H54 (cell line): ENCODE results near the gene OR8G1.
"Not testable (repeated sequence)": the region's sequence is repeated elsewhere in the genome, so short reads cannot be mapped to it uniquely, and the experiment has no call there.

ENCODE experiments used
- DNase-seq: peaks from one replicate; pipeline ENCODE4 v3.0.0; 2011; ENCODE audit warnings: low spot score, mixed read lengths; ENCODE audit not compliant: insufficient read length
- FAIRE-seq: peaks from 3 replicates; lab custom pipeline; 2011; peaks lifted over from hg19 to GRCh38; lab: Jason Lieb, UNC
- POLR2A ChIP-seq: IDR thresholded peaks from 2 replicates; pipeline ENCODE4 v1.6.1; 2011; ENCODE audit warnings: low read depth, mild to moderate bottlenecking, low read length

Gene OR8G1

DNA sequence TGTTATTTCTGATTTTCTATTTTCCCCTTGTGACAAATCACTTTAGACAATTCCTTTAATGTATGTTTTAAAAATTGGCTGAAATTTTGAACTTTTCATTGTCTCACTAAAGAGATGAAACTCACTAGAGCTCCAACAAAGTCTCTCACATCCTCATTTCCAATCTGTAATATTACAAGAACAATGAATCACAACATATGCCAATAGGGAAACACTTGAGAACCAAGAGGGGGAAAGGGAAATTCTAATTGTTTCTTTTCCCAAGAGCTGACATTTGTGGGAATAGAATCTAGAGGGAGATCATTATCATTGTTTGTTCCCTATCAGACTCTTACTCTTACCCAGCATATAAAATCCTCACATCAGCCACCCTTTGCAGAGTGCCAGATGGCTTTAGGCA is 29.6 kb upstream of the OR8G1 start:
- no peak for DNase-seq
- no peak for TF ChIP-seq POLR2A

DNA sequence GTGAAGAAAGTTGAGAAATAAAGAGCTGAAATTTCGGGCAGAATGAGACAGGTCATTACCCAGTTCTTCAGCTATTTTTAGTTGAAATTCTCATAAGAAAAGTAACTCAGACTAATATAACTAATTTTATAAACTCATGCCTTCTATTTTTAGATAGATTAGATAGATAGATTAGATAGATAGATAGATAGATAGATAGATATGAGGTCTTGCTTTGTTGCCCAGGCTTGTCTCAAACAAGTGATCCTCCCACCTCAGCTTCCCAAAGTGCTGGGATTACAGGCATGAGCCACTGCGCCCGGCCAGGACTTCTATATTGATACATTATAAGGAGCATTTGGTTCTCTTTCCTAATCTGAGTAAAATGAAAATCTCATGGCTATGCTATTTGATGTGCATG is 26.9 kb upstream of the OR8G1 start:
- FAIRE-seq = no peak
- DNase-seq = no peak
- no peak for TF ChIP-seq POLR2A

More for the DNA sequence above, 29.6 kb upstream of the OR8G1 start:
- FAIRE-seq = no peak

DNA sequence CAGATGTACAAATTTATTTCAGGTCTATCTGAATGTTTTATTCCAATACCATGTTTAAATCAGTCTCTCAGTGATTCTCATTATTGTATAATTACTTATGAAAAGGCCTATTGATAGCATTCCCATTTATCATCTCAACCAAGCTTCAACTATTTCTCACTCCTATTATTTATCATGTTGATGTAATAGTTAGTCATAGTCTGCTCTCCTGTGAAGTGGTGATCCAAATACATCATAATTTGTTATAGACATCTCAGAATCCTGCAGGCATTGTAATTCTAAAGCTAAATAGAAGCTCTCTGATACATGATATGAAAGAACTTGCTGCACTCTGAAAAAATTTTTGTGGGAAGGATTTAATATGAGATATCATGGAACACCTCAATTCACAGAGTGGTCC is 21.8 kb upstream of the OR8G1 start:
- no peak for TF ChIP-seq POLR2A
- DNase-seq (no peak), FAIRE-seq (no peak)

DNA sequence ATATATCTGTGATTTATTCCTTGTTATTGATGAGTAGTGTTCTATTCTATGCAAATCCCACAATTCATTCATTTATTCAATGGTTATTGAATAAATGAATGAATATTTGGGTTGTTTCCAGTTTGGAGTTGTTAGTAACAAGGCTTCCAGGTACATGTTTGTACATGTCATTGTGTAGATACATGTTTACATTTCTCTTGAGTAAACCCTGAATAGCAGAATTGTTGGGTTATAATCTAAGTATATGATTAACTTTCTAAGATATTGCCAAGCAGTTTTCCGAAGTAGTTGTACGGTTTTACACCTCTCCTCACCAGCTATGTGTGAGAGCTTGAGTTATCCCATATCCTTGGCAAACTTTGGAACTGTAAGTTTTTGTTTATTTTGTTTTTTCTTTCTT is 18.5 kb upstream of the OR8G1 start:
- TF ChIP-seq POLR2A = no peak
- no peak for FAIRE-seq
- DNase-seq = no peak

DNA sequence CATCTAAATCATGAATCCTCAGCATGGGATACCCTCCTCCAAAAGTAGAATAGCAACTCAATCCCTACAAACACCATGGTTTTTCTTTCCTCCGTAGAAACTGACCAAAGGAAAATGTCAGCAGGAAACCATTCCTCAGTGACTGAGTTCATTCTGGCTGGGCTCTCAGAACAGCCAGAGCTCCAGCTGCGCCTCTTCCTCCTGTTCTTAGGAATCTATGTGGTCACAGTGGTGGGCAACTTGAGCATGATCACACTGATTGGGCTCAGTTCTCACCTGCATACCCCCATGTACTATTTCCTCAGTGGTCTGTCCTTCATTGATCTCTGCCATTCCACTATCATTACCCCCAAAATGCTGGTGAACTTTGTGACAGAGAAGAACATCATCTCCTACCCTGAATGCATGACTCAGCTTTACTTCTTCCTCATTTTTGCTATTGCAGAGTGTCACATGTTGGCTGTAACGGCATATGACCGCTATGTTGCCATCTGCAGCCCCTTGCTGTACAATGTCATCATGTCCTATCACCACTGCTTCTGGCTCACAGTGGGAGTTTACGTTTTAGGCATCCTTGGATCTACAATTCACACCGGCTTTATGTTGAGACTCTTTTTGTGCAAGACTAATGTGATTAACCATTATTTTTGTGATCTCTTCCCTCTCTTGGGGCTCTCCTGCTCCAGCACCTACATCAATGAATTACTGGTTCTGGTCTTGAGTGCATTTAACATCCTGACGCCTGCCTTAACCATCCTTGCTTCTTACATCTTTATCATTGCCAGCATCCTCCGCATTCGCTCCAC is 16.1 kb upstream of the OR8G1 start:
- FAIRE-seq, DNase-seq: not testable (repeated sequence)

DNA sequence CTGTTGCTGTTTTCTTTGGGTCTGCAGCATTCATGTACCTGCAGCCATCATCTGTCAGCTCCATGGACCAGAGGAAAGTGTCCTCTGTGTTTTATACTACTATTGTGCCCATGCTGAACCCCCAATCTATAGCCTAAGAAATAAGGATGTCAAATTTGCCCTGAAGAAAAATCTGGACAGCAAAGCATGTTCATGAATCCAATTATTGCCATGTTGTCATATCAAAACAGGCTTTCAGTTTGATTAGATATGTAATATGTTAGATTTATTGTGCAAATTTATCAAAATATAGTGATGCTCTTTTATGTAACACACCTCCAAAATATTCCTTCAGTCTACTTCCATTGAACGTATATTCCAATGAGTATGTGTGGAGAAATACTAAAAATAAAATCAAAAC is 15.4 kb upstream of the OR8G1 start:
- FAIRE-seq (no peak), DNase-seq (no peak)
- TF ChIP-seq POLR2A = no peak

DNA sequence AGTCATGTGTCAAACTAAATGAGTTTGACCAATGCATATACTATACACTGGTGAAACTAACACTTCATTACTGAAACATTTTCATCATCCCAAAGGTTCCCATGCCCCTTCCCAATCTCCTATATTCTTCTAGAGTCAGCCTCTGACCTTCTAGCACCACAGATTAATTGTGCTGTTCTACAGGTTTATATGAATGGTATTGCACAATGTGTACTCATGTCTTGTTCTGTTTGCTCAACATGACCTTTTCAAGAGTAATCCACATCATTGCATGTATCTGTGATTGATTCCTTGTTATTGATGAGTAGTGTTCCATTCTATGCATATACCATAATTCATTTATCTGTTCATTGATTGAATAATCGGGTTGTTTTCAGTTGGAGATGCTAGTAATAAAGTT is 7.5 kb upstream of the OR8G1 start:
- TF ChIP-seq POLR2A = no peak
- no peak for FAIRE-seq
- DNase-seq = no peak

GRCh38 chr11:124238512-124238911 is 2.4 kb upstream of the OR8G1 start:
- no peak for FAIRE-seq
- no peak for DNase-seq
- no peak for TF ChIP-seq POLR2A

- not testable (repeated sequence) for FAIRE-seq, DNase-seq
Observed at GRCh38 chr11:124249869-124250268, 9.0 kb downstream of the OR8G1 start.

- no peak for FAIRE-seq
- no peak for DNase-seq
- no peak for TF ChIP-seq POLR2A
Observed at GRCh38 chr11:124256076-124256475, 15.2 kb downstream of the OR8G1 start, which contains the start of gene OR8G5. Gene OR8G5 (plus strand): TSS chr11:124256376. CDS start chr11:124264932, 8,556 bp downstream.

GRCh38 chr11:124265041-124265440 is 24.1 kb downstream of the OR8G1 start:
- DNase-seq, FAIRE-seq: not testable (repeated sequence)

- FAIRE-seq, DNase-seq: not testable (repeated sequence)
Observed at GRCh38 chr11:124270886-124271285, 30.0 kb downstream of the OR8G1 start.

DNA sequence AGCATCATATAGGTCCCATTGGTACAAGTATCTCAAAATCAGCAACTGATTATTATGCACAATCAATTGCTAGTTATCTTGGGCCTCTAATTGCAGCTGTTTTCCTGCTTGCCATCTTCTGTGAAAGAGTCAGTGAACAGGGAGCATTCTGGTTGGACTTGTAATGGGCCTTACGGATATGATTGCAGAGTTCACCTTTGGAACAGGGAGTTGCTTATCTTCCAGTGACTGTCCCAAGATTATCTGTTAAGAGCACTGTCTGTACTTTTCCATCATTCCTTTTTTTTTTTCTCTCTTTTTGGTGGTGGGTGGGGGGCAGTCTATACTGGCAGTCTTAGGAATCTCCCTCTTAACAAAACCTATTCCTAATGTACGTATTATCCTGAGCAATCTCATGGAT is 33.1 kb downstream of the OR8G1 start:
- no peak for TF ChIP-seq POLR2A
- FAIRE-seq (no peak), DNase-seq (no peak)

- FAIRE-seq = no peak
- DNase-seq = no peak
Observed at GRCh38 chr11:124276081-124276480, 35.2 kb downstream of the OR8G1 start.

GRCh38 chr11:124277207-124277606 is 36.3 kb downstream of the OR8G1 start:
- no peak for DNase-seq
- no peak for TF ChIP-seq POLR2A
- FAIRE-seq = no peak

More at GRCh38 chr11:124276081-124276480, 35.2 kb downstream of the OR8G1 start:
- no peak for TF ChIP-seq POLR2A

DNA sequence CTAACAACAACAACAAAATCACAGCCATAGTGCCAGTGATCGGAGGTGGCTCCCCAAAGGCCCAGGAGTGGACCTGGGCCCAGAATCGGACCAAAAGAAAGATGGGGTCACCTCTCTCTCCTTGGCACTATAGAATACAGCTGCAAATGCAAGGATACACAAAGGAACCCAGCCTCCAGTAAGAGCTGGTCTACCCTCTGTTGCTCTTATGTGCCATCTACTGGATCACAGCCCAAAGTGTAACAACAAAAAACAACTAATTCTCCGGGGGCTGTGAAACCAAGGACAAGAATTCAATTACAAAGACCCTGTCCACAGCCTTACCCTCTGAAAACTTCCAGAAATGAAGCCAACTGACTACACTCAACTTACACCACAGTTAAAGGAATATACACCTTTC is 36.9 kb downstream of the OR8G1 start:
- FAIRE-seq (no peak), DNase-seq (no peak)
- TF ChIP-seq POLR2A = no peak
